ENCODE data around the gene PPP4R4.

The PPP4R4 gene

GRCh38 chr14:94290197-94290596 lies 116.1 kb downstream of the PPP4R4 start:
- TF ChIP-seq CTCF (IDR thresholded peaks at IDR 0.05; ENCODE audit: control insufficient read depth, extremely low read depth, insufficient read depth): no peak
- DNase-seq (ENCODE audit: low read depth): no peak
- no peak overlapping the region for H3K4me3 ChIP-seq (ENCODE audit: low read depth, low read length)

GRCh38 chr14:94291159-94291905 lies 117.2 kb downstream of the PPP4R4 start:
- no peak for DNase-seq (ENCODE audit: low read depth)
- TF ChIP-seq CTCF (IDR thresholded peaks at IDR 0.05; ENCODE audit: control insufficient read depth, extremely low read depth, insufficient read depth): no peak
- H3K4me3 ChIP-seq (ENCODE audit: low read depth, low read length): no peak overlapping the region

- no peak for TF ChIP-seq CTCF (IDR thresholded peaks at IDR 0.05; ENCODE audit: control insufficient read depth, extremely low read depth, insufficient read depth)
- no peak overlapping the region for H3K4me3 ChIP-seq (ENCODE audit: low read depth, low read length)
- no peak for DNase-seq (ENCODE audit: low read depth)
These were observed 117.9 kb downstream of the PPP4R4 start for GRCh38 chr14:94291906-94292525.

- H3K4me3 ChIP-seq (ENCODE audit: low read depth, low read length): no peak overlapping the region
- no peak for TF ChIP-seq CTCF (IDR thresholded peaks at IDR 0.05; ENCODE audit: control insufficient read depth, extremely low read depth, insufficient read depth)
- no peak for DNase-seq (ENCODE audit: low read depth)
These were observed 118.4 kb downstream of the PPP4R4 start for GRCh38 chr14:94292526-94292871.

GRCh38 chr14:94292872-94293577 lies 118.9 kb downstream of the PPP4R4 start, which contains the start of gene SERPINA10:
TSS of gene SERPINA10 (minus strand) at chr14:94293268. CDS start at chr14:94290593, 2,675 bp downstream.
- no peak for TF ChIP-seq CTCF (IDR thresholded peaks at IDR 0.05; ENCODE audit: control insufficient read depth, extremely low read depth, insufficient read depth)
- no peak within 1 kb of the TSS for H3K4me3 ChIP-seq (ENCODE audit: low read depth, low read length)
- no peak for DNase-seq (ENCODE audit: low read depth)

GRCh38 chr14:94293578-94293924 lies 119.4 kb downstream of the PPP4R4 start:
- TF ChIP-seq CTCF (IDR thresholded peaks at IDR 0.05; ENCODE audit: control insufficient read depth, extremely low read depth, insufficient read depth): no peak
- no peak for DNase-seq (ENCODE audit: low read depth)
- no peak overlapping the region for H3K4me3 ChIP-seq (ENCODE audit: low read depth, low read length)

All from LNCaP clone FGC (cell line).